MCF 10A (cell line): ENCODE measurements around the gene GPR75. TPM values are rescaled to one million over a fixed set of nuclear protein-coding genes. Genes with fewer than 3 reads are reported as not detected.
"Not testable (repeated sequence)": the region's sequence is repeated elsewhere in the genome, so short reads cannot be mapped to it uniquely, and the experiment has no call there.

Experiments used
- BruUV-seq: library from RNA; stranded (reverse); fragments of 400-500 nt; replicated peaks from 2 replicates; lab custom pipeline; 2021; lab: Mats Ljungman, UMichigan
- CTCF ChIA-PET: fragments of 300-600 bp; sonication (Branson Sonifier 250); formaldehyde crosslinking; extraction: SDS; loops from one replicate; lab custom pipeline; 2021; ENCODE audit warnings: antibody characterized with exemption, inconsistent platforms; lab: Yijun Ruan, JAX
- POLR2A ChIA-PET: fragments of 300-600, 350-650 bp; sonication (Branson Sonifier 250); formaldehyde crosslinking; extraction: SDS; loops from one replicate; lab custom pipeline; 2020; ENCODE audit warnings: antibody characterized with exemption, inconsistent platforms; lab: Yijun Ruan, JAX
- DNase-seq: peaks from one replicate; pipeline ENCODE4 v3.0.0-alpha.2; 2018; ENCODE audit not compliant: unreplicated experiment
- H3K27ac Mint-ChIP-seq: one replicate; pipeline ENCODE4 v1.8.0; 2022; ENCODE audit warnings: mild to moderate bottlenecking, low read depth, mixed read lengths; ENCODE audit not compliant: unreplicated experiment
- H3K27me3 Mint-ChIP-seq: one replicate; pipeline ENCODE4 v1.8.0; 2022; ENCODE audit warnings: mixed read lengths; ENCODE audit not compliant: insufficient read depth, unreplicated experiment
- H3K36me3 Mint-ChIP-seq: one replicate; pipeline ENCODE4 v1.8.0; 2022; ENCODE audit warnings: mild to moderate bottlenecking, moderate library complexity, mixed read lengths; ENCODE audit not compliant: insufficient read depth, unreplicated experiment
- H3K4me1 Mint-ChIP-seq: one replicate; pipeline ENCODE4 v1.8.0; 2022; ENCODE audit warnings: mixed read lengths; ENCODE audit not compliant: insufficient read depth, unreplicated experiment
- H3K4me3 Mint-ChIP-seq: one replicate; pipeline ENCODE4 v1.8.0; 2022; ENCODE audit warnings: mild to moderate bottlenecking, moderate library complexity, mixed read lengths; ENCODE audit not compliant: unreplicated experiment
- H3K9me3 Mint-ChIP-seq: one replicate; pipeline ENCODE4 v1.8.0; 2022; ENCODE audit warnings: mixed read lengths; ENCODE audit not compliant: unreplicated experiment
- CTCF ChIP-seq: fragments of 200-600 bp; IDR thresholded peaks from one replicate; pipeline ENCODE4 v1.8.0; 2022; ENCODE audit warnings: antibody characterized with exemption, mild to moderate bottlenecking; ENCODE audit not compliant: unreplicated experiment
- intact Hi-C: fragments of 100-400 bp; cut with micrococcal nuclease; formaldehyde crosslinking; loops from 2 replicates; pipeline ENCODE4 v1.14.1; 2022
- total RNA-seq: library from RNA; stranded (reverse); gene quantifications from 2 replicates; pipeline ENCODE4 v1.2.3, GENCODE V29; 2022

Gene GPR75
- total RNA-seq, 1 experiment from 2014 or later = 4.0 TPM

- no TSS peak for BruUV-seq
- no peaks in the 10 kb centered on the region for H3K9me3 Mint-ChIP-seq
- no peak overlapping the region for H3K27ac Mint-ChIP-seq
- CTCF ChIA-PET = no interaction called here
- H3K4me1 Mint-ChIP-seq = no peaks in the 10 kb centered on the region
- no peak for TF ChIP-seq CTCF
- intact Hi-C loops = no loop called here
- DNase-seq = no peak
- POLR2A ChIA-PET = interaction anchor here (0.6 kb wide), 1 partner anchor 27 kb away, joined by 3 read pairs; no protein-coding TSS in a partner anchor
- peaks cover 6% of the 10 kb centered on the region for H3K36me3 Mint-ChIP-seq
- H3K27me3 Mint-ChIP-seq = no peaks in the 10 kb centered on the region
- no peak overlapping the region for H3K4me3 Mint-ChIP-seq
These were observed 19.2 kb downstream of the GPR75 start for GRCh38 chr2:53840580-53840979.

- H3K27me3 Mint-ChIP-seq, CTCF ChIA-PET, H3K27ac Mint-ChIP-seq, intact Hi-C loops, H3K36me3 Mint-ChIP-seq, BruUV-seq, H3K4me3 Mint-ChIP-seq, DNase-seq, H3K9me3 Mint-ChIP-seq: not testable (repeated sequence)
- POLR2A ChIA-PET = interaction anchor here (0.7 to 1.0 kb wide), 2 partner anchors 9 to 128 kb away, joined by 3 read pairs; no protein-coding TSS in a partner anchor
- H3K4me1 Mint-ChIP-seq = peaks cover 11% of the 10 kb centered on the region
These were observed 29.8 kb downstream of the GPR75 start for GRCh38 chr2:53829980-53830290.

GRCh38 chr2:53829273-53829979 is 30.3 kb downstream of the GPR75 start:
- H3K4me3 Mint-ChIP-seq = no peak overlapping the region
- ChIA-PET POLR2A (interaction anchor here (0.5 to 1.0 kb wide), 3 partner anchors 9 to 128 kb away, joined by 3 read pairs; no protein-coding TSS in a partner anchor), CTCF (no interaction called here)
- no peaks in the 10 kb centered on the region for H3K9me3 Mint-ChIP-seq
- intact Hi-C loops = no loop called here
- peaks cover 11% of the 10 kb centered on the region for H3K4me1 Mint-ChIP-seq
- peaks cover 8% of the 10 kb centered on the region for H3K36me3 Mint-ChIP-seq
- DNase-seq = no peak
- H3K27ac Mint-ChIP-seq = no peak overlapping the region
- BruUV-seq = no TSS peak
- no peak for TF ChIP-seq CTCF
- no peaks in the 10 kb centered on the region for H3K27me3 Mint-ChIP-seq

GRCh38 chr2:53828331-53828730 is 31.4 kb downstream of the GPR75 start:
- intact Hi-C loops = no loop called here
- Mint-ChIP-seq H3K9me3 (no peaks in the 10 kb centered on the region), H3K4me3 (no peak overlapping the region), H3K27me3 (no peaks in the 10 kb centered on the region), H3K4me1 (peaks cover 11% of the 10 kb centered on the region), H3K27ac (no peak overlapping the region), H3K36me3 (peaks cover 8% of the 10 kb centered on the region)
- DNase-seq = no peak
- ChIA-PET CTCF (interaction anchor here (0.5 to 0.7 kb wide), 2 partner anchors 15 to 232 kb away, joined by 3 read pairs; no protein-coding TSS in a partner anchor), POLR2A (interaction anchor here (1.8 kb wide), 1 partner anchor 141 kb away, joined by 3 read pairs; no protein-coding TSS in a partner anchor)
- no peak for TF ChIP-seq CTCF
- no TSS peak for BruUV-seq
